ENCODE measurements around the gene MCTP1. TPM values are rescaled to one million over a fixed set of nuclear protein-coding genes. Genes with fewer than 3 reads are reported as not detected.

Gene MCTP1
- total RNA-seq, 2 donors from 2014 or later, result not detected

- no peak overlapping the region for H3K4me3 Mint-ChIP-seq
- peaks cover 4% of the 10 kb centered on the region for H3K27me3 Mint-ChIP-seq
- no peak overlapping the region for H3K27ac Mint-ChIP-seq
- H3K9me3 Mint-ChIP-seq, result no peaks in the 10 kb centered on the region
- H3K4me1 Mint-ChIP-seq, result no peaks in the 10 kb centered on the region
- no peak for ATAC-seq (replicated peaks)
- H3K36me3 Mint-ChIP-seq (ENCODE audit: low read depth), result no peaks in the 10 kb centered on the region
Observed at GRCh38 chr5:95076395-95077185, 208.3 kb downstream of the MCTP1 start.

GRCh38 chr5:95075111-95075510 lies 209.8 kb downstream of the MCTP1 start:
- H3K27ac Mint-ChIP-seq, result no peak overlapping the region
- no peak for ATAC-seq (replicated peaks)
- H3K9me3 Mint-ChIP-seq, result no peaks in the 10 kb centered on the region
- H3K36me3 Mint-ChIP-seq (ENCODE audit: low read depth), result no peaks in the 10 kb centered on the region
- no peak overlapping the region for H3K4me3 Mint-ChIP-seq
- H3K4me1 Mint-ChIP-seq, result no peaks in the 10 kb centered on the region
- H3K27me3 Mint-ChIP-seq, result peaks cover 9% of the 10 kb centered on the region

GRCh38 chr5:95072281-95072680 lies 212.6 kb downstream of the MCTP1 start:
- Mint-ChIP-seq H3K4me1 (no peaks in the 10 kb centered on the region), H3K27me3 (peaks cover 4% of the 10 kb centered on the region), H3K36me3 (ENCODE audit: low read depth) (no peaks in the 10 kb centered on the region), H3K27ac (no peak overlapping the region), H3K9me3 (no peaks in the 10 kb centered on the region), H3K4me3 (no peak overlapping the region)
- no peak for ATAC-seq (replicated peaks)

- Mint-ChIP-seq H3K36me3 (ENCODE audit: low read depth) (no peaks in the 10 kb centered on the region), H3K4me1 (no peaks in the 10 kb centered on the region), H3K27me3 (peaks cover 4% of the 10 kb centered on the region), H3K9me3 (no peaks in the 10 kb centered on the region), H3K27ac (no peak overlapping the region), H3K4me3 (no peak overlapping the region)
- no peak for ATAC-seq (replicated peaks)
Observed at GRCh38 chr5:95070866-95071265, 214.0 kb downstream of the MCTP1 start.

- no peak for ATAC-seq (replicated peaks)
- no peaks in the 10 kb centered on the region for H3K4me1 Mint-ChIP-seq
- H3K27me3 Mint-ChIP-seq, result peaks cover 4% of the 10 kb centered on the region
- H3K4me3 Mint-ChIP-seq, result no peak overlapping the region
- no peak overlapping the region for H3K27ac Mint-ChIP-seq
- no peaks in the 10 kb centered on the region for H3K9me3 Mint-ChIP-seq
- H3K36me3 Mint-ChIP-seq (ENCODE audit: low read depth), result no peaks in the 10 kb centered on the region
Observed at GRCh38 chr5:95070453-95070852, 214.4 kb downstream of the MCTP1 start.

GRCh38 chr5:95069948-95070347 lies 214.9 kb downstream of the MCTP1 start:
- Mint-ChIP-seq H3K27ac (no peak overlapping the region), H3K4me3 (no peak overlapping the region), H3K27me3 (peaks cover 4% of the 10 kb centered on the region), H3K36me3 (ENCODE audit: low read depth) (no peaks in the 10 kb centered on the region), H3K4me1 (no peaks in the 10 kb centered on the region), H3K9me3 (no peaks in the 10 kb centered on the region)
- ATAC-seq (replicated peaks), result no peak

- no peaks in the 10 kb centered on the region for H3K4me1 Mint-ChIP-seq
- peaks cover 4% of the 10 kb centered on the region for H3K27me3 Mint-ChIP-seq
Observed at GRCh38 chr5:95069021-95069420, 215.9 kb downstream of the MCTP1 start.

GRCh38 chr5:95068289-95068910 lies 216.5 kb downstream of the MCTP1 start:
- no peaks in the 10 kb centered on the region for H3K4me1 Mint-ChIP-seq
- no peak overlapping the region for H3K4me3 Mint-ChIP-seq
- H3K36me3 Mint-ChIP-seq (ENCODE audit: low read depth), result no peaks in the 10 kb centered on the region
- H3K9me3 Mint-ChIP-seq, result no peaks in the 10 kb centered on the region
- H3K27ac Mint-ChIP-seq, result no peak overlapping the region
- peaks cover 4% of the 10 kb centered on the region for H3K27me3 Mint-ChIP-seq
- ATAC-seq (replicated peaks), result no peak

More at GRCh38 chr5:95069021-95069420, 215.9 kb downstream of the MCTP1 start:
- no peaks in the 10 kb centered on the region for H3K9me3 Mint-ChIP-seq
- H3K36me3 Mint-ChIP-seq (ENCODE audit: low read depth), result no peaks in the 10 kb centered on the region
- ATAC-seq (replicated peaks), result no peak
- H3K27ac Mint-ChIP-seq, result no peak overlapping the region
- H3K4me3 Mint-ChIP-seq, result no peak overlapping the region

GRCh38 chr5:95066048-95066447 lies 218.8 kb downstream of the MCTP1 start:
- Mint-ChIP-seq H3K9me3 (no peaks in the 10 kb centered on the region), H3K27me3 (peaks cover 4% of the 10 kb centered on the region), H3K4me1 (no peaks in the 10 kb centered on the region), H3K27ac (no peak overlapping the region), H3K4me3 (no peak overlapping the region), H3K36me3 (ENCODE audit: low read depth) (no peaks in the 10 kb centered on the region)
- no peak for ATAC-seq (replicated peaks)

GRCh38 chr5:95063492-95063891 lies 221.4 kb downstream of the MCTP1 start:
- no peak for ATAC-seq (replicated peaks)
- Mint-ChIP-seq H3K36me3 (ENCODE audit: low read depth) (no peaks in the 10 kb centered on the region), H3K9me3 (no peaks in the 10 kb centered on the region), H3K27me3 (no peaks in the 10 kb centered on the region), H3K27ac (no peak overlapping the region), H3K4me3 (no peak overlapping the region), H3K4me1 (no peaks in the 10 kb centered on the region)

- no peak for ATAC-seq (replicated peaks)
- H3K4me1 Mint-ChIP-seq, result no peaks in the 10 kb centered on the region
- H3K27ac Mint-ChIP-seq, result no peak overlapping the region
- H3K27me3 Mint-ChIP-seq, result no peaks in the 10 kb centered on the region
- no peaks in the 10 kb centered on the region for H3K9me3 Mint-ChIP-seq
- H3K4me3 Mint-ChIP-seq, result no peak overlapping the region
- no peaks in the 10 kb centered on the region for H3K36me3 Mint-ChIP-seq (ENCODE audit: low read depth)
Observed at GRCh38 chr5:95060098-95060497, 224.8 kb downstream of the MCTP1 start.

GRCh38 chr5:95059636-95060035 lies 225.3 kb downstream of the MCTP1 start:
- H3K9me3 Mint-ChIP-seq, result no peaks in the 10 kb centered on the region
- no peaks in the 10 kb centered on the region for H3K27me3 Mint-ChIP-seq
- no peaks in the 10 kb centered on the region for H3K36me3 Mint-ChIP-seq (ENCODE audit: low read depth)
- no peak overlapping the region for H3K4me3 Mint-ChIP-seq
- no peaks in the 10 kb centered on the region for H3K4me1 Mint-ChIP-seq
- no peak overlapping the region for H3K27ac Mint-ChIP-seq
- ATAC-seq (replicated peaks), result no peak

- Mint-ChIP-seq H3K27ac (no peak overlapping the region), H3K9me3 (no peaks in the 10 kb centered on the region), H3K36me3 (ENCODE audit: low read depth) (no peaks in the 10 kb centered on the region), H3K4me3 (no peak overlapping the region), H3K4me1 (no peaks in the 10 kb centered on the region), H3K27me3 (no peaks in the 10 kb centered on the region)
- no peak for ATAC-seq (replicated peaks)
Observed at GRCh38 chr5:95057615-95058014, 227.3 kb downstream of the MCTP1 start.

GRCh38 chr5:95053253-95053652 lies 231.6 kb downstream of the MCTP1 start:
- ATAC-seq (replicated peaks), result no peak
- Mint-ChIP-seq H3K4me3 (no peak overlapping the region), H3K27ac (no peak overlapping the region), H3K9me3 (no peaks in the 10 kb centered on the region), H3K4me1 (no peaks in the 10 kb centered on the region), H3K36me3 (ENCODE audit: low read depth) (no peaks in the 10 kb centered on the region), H3K27me3 (no peaks in the 10 kb centered on the region)

- H3K4me3 Mint-ChIP-seq, result no peak overlapping the region
- H3K27ac Mint-ChIP-seq, result no peak overlapping the region
- no peaks in the 10 kb centered on the region for H3K9me3 Mint-ChIP-seq
Observed at GRCh38 chr5:95050708-95051107, 234.2 kb downstream of the MCTP1 start.

More at GRCh38 chr5:95050708-95051107, 234.2 kb downstream of the MCTP1 start:
- ATAC-seq (replicated peaks), result no peak
- Mint-ChIP-seq H3K27me3 (no peaks in the 10 kb centered on the region), H3K4me1 (no peaks in the 10 kb centered on the region), H3K36me3 (ENCODE audit: low read depth) (no peaks in the 10 kb centered on the region)

Data from activated T-helper 17 cell treated with anti-CD3 and anti-CD28 coated beads, Interleukin-2, amount 50 U/mL, for 72 hours (primary cell).